Right ventricle myocardium superior (tissue), 1 donor: ENCODE measurements around the gene PRKCQ. TPM values are rescaled to one million over a fixed set of nuclear protein-coding genes. Genes with fewer than 3 reads are reported as not detected.

Experiments
- ATAC-seq: fragments of 200-7000 bp; cut with Tn5 transposase; one replicate; pipeline ENCODE4 v1.9.1; 2020; ENCODE audit warnings: mild to moderate bottlenecking; ENCODE audit not compliant: poor library complexity
- DNase-seq: peaks from one replicate; pipeline ENCODE4 v3.0.0-alpha.2; 2020
- intact Hi-C: fragments of 100-400 bp; cut with DNase I; formaldehyde crosslinking; loops from one replicate; pipeline ENCODE4 v1.11.2; 2022
- long read RNA-seq: library from polyadenylated mRNA; unstranded; transcript quantifications from one replicate; pipeline ENCODE4 v2.0.0, GENCODE V29; 2021
- total RNA-seq: library from RNA; stranded (reverse); fragmentation: NEBNext Ultra II Directional; extraction: Animal tissue kit (Norgen Biotek cat#: 25700); gene quantifications from one replicate; pipeline ENCODE4 v1.2.1, GENCODE V29; 2021
- donor health status: DM: no; HTN: yes; CAD: no; lungs with severe emphysema.

Gene PRKCQ
- total RNA-seq: 0.30 TPM
- long read RNA-seq: 0 reads

- intact Hi-C loops: no loop called here
- peak; percentile 25 for ATAC-seq
Measured at GRCh38 chr10:6579904-6580278, at the start of gene PRKCQ. Gene PRKCQ (minus strand): TSS chr10:6580276. CDS start chr10:6515135, 65,141 bp downstream.

GRCh38 chr10:6625428-6625827 lies 45.4 kb upstream of the PRKCQ start:
- intact Hi-C loops: no loop called here
- ATAC-seq: no peak
- no peak for DNase-seq

More at GRCh38 chr10:6579904-6580278, at the start of gene PRKCQ:
- DNase-seq: no peak

GRCh38 chr10:6624392-6624791 lies 44.3 kb upstream of the PRKCQ start:
- DNase-seq (no peak), ATAC-seq (no peak)
- intact Hi-C loops: no loop called here

DNA sequence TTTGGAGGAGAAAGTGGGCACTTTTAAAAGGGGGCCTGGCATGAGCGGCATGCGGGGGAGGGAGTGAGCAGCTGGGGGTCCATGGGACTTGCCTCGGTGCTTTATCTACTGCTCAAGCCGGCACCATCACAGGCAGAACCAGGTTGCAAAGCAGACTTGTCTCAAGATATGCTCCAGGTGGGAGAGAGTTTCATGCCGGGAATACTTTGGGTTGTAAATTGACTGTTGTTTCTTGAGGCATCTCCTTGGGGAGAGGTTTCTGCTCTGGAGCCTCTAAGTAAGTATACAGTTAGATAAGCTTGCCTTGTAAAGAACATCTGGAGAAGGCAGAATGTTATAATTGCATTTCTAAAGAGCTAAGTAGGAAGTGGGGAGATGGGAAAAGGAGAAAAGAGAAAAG lies 42.8 kb upstream of the PRKCQ start:
- no peak for ATAC-seq
- intact Hi-C loops: no loop called here
- no peak for DNase-seq

- DNase-seq (no peak), ATAC-seq (no peak)
- intact Hi-C loops: no loop called here
Measured at GRCh38 chr10:6621536-6621935, 41.5 kb upstream of the PRKCQ start.

GRCh38 chr10:6619660-6620059 lies 39.6 kb upstream of the PRKCQ start:
- ATAC-seq: no peak
- DNase-seq: no peak
- intact Hi-C loops: no loop called here

- intact Hi-C loops: no loop called here
- ATAC-seq: no peak
- DNase-seq: no peak
Measured at GRCh38 chr10:6618340-6618739, 38.3 kb upstream of the PRKCQ start.

GRCh38 chr10:6617309-6618076 lies 37.4 kb upstream of the PRKCQ start:
- intact Hi-C loops: no loop called here
- ATAC-seq (no peak), DNase-seq (no peak)

DNA sequence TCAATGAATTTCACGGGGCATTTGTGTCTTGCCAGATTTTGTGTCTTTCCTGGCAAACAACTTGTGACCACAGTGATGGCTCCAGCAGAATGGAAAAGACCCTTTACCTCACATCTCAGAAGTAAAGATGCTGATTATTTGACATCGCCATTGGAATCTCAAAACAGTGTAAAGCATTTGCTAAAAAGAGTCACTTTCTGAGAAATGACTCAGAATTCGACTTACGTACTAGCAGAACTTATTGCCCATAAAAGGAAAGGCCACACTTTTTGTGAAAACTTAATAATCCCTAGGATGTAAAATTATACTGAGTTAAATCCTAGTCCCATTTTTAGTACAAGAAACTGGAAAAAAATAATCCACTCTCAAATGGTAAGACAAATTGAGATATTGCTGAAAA lies 35.9 kb upstream of the PRKCQ start:
- intact Hi-C loops: no loop called here
- ATAC-seq (no peak), DNase-seq (no peak)

GRCh38 chr10:6612371-6612770 lies 32.3 kb upstream of the PRKCQ start:
- ATAC-seq (no peak), DNase-seq (no peak)
- intact Hi-C loops: no loop called here

- intact Hi-C loops: no loop called here
- DNase-seq (no peak), ATAC-seq (no peak)
Measured at GRCh38 chr10:6610647-6611046, 30.6 kb upstream of the PRKCQ start.

- ATAC-seq: no peak
- intact Hi-C loops: no loop called here
- no peak for DNase-seq
Measured at GRCh38 chr10:6609625-6610024, 29.5 kb upstream of the PRKCQ start.

DNA sequence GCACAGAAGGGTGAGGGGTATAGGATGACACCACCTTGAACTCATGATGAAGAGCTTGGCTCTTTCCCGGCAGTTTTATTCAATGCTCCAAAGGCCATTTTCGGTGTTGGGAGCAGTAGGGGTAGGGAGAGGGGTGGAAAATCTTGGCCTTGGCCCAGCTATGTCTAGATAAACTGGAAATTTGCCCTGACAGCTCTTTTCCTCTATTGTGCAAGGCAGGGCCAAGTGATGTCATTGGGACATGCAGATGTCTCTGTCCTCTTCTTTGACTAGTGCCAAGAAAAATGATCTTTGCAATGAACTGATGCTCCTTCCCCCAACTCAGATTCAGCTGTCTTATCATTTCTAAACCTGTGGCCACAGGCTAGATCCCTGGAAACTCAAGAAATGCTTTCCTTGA lies 27.7 kb upstream of the PRKCQ start:
- intact Hi-C loops: no loop called here

GRCh38 chr10:6607182-6607581 lies 27.1 kb upstream of the PRKCQ start:
- intact Hi-C loops: no loop called here
- DNase-seq (no peak), ATAC-seq (no peak)

More for the DNA sequence above, 27.7 kb upstream of the PRKCQ start:
- ATAC-seq (peak; percentile 36), DNase-seq (no peak)

DNA sequence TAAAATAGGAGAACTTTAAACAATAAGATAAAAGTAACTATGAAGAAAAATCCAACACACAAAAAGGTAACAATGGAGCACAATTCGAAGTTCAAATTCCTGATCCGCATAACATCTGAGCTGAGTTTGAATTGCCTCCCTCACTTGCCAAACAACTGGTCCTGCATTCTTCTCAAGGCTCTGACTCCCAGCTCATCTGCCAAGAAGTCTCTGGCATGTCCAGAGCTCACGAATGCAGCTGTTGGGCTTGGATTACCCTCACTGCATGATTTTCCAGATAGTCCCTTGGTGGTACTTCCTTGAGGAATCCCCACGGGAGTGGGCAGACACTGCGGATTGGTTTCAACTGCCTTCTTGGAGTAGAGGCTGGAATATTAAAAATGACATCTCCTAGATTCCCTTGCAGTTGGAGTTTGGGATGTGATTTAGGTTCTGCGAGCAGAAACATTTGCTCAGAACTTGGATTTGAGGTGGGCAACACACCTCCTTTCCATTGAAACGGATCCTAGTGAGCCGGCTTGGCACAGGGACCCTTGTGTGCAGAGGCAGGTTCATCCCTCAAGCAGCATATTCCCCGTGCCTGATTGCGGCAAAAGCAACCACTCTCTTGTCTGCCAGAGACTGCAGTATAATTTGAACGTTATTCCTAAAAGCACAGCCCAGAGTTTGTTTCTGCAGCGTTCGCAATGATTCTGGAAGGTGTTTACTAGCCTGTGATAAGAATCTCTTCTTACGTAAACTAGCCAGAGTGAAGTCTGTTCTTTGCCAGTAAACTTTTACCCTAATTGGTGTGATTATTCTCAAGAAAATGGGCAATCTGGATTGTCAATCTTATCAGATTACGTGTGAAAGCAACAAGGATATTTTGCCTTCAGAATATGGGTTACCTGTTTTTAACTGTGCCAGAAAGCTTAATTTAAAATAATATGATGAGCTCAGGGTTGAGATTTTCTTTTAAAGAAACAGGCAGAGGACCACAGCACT lies 23.4 kb upstream of the PRKCQ start:
- DNase-seq (no peak), ATAC-seq (no peak)
- intact Hi-C loops: no loop called here

DNA sequence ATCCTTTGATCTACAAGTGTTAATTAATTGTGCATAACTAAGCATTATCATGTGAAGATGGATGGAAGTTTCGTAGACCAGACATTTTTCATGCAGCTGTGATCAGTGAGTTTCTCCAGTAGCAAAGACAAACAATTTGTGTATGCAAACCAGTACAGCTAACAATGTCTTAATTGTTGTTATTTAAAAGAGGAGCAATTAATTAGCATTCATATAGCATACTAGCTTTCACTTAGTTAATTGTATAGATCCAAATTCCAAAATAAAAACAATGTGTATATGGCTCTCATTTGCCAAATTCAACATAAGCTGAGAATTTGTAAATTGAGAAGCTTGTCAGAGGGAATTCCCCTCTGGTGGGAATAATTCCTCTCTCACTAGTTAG lies 22.6 kb upstream of the PRKCQ start:
- intact Hi-C loops: no loop called here
- DNase-seq (no peak), ATAC-seq (no peak)

GRCh38 chr10:6602026-6602699 lies 22.1 kb upstream of the PRKCQ start:
- intact Hi-C loops: no loop called here
- ATAC-seq (no peak), DNase-seq (no peak)

DNA sequence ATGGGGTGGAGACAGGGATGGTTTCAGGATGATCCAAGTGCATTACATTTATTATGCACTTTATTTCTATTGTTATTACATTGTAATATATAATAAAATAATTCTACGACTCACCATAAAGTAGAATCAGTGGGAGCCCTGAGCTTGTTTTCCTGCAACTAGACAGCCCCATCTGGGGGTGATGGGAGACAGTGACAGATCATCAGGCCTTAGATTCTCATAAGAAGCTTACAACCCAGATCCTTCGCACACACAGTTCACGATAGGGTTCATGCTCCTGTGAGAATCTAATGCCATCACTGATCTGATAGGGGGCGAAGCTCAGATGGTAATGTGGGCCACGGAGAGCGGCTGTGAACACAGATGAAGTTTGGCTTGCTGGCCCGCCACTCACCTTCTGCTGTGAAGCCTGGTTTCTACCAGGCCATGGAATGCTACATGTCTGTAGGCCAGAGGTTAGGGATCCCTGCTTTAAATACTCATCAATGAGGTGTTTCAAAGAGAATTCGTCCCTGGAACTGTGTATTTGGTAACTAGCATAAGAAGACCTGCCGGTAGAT lies 21.2 kb upstream of the PRKCQ start:
- no peak for ATAC-seq
- intact Hi-C loops: no loop called here
- DNase-seq: no peak
